Temporal lobe (tissue), 2 donors: Measurements from ENCODE around the gene IGSF23. TPM values are rescaled to one million over a fixed set of nuclear protein-coding genes. Genes with fewer than 3 reads are reported as not detected.

Source experiments
- small RNA-seq: library from RNA; depleted of rRNA; stranded (forward); fragments of <200 nt; gene quantifications from one replicate; pipeline ENCODE3, GENCODE V24; 2014; ENCODE audit warnings: low replicate concordance
- total RNA-seq: library from RNA; depleted of rRNA; stranded (reverse); fragments of >200 nt; gene quantifications from one replicate; pipeline ENCODE4 v1.2.3, GENCODE V29; 2014

The IGSF23 gene
- total RNA-seq, 1 donor from 2014 or later, result not detected

Small RNAs within 50 kb of the gene (small RNA-seq; reads per million reads assigned to genes)
- not detected for gene AC243964.1

Other genes with a start within 250 kb of the IGSF23 start
- 24.6 TPM for gene ZNF285, start 212.0 kb upstream of the IGSF23 start, total RNA-seq
- gene ZNF229, start 165.1 kb upstream of the IGSF23 start, total RNA-seq, result 15.7 TPM
- gene ZNF180, start 113.0 kb upstream of the IGSF23 start, total RNA-seq, result 15.7 TPM
- gene CEACAM20, start 83.9 kb upstream of the IGSF23 start, total RNA-seq, result not detected
- gene PVR, start 30.3 kb downstream of the IGSF23 start, total RNA-seq, result 21.9 TPM
- 1.7 TPM for gene CEACAM19, start 57.9 kb downstream of the IGSF23 start, total RNA-seq
- not detected for gene CEACAM16, start 85.6 kb downstream of the IGSF23 start, total RNA-seq
- 0.49 TPM for gene BCL3, start 135.1 kb downstream of the IGSF23 start, total RNA-seq
- not detected for gene CBLC, start 164.3 kb downstream of the IGSF23 start, total RNA-seq
- 7.9 TPM for gene BCAM, start 195.5 kb downstream of the IGSF23 start, total RNA-seq
- 19.4 TPM for gene NECTIN2, start 232.7 kb downstream of the IGSF23 start, total RNA-seq